Measurements from ENCODE around the gene RYR2.

DNA sequence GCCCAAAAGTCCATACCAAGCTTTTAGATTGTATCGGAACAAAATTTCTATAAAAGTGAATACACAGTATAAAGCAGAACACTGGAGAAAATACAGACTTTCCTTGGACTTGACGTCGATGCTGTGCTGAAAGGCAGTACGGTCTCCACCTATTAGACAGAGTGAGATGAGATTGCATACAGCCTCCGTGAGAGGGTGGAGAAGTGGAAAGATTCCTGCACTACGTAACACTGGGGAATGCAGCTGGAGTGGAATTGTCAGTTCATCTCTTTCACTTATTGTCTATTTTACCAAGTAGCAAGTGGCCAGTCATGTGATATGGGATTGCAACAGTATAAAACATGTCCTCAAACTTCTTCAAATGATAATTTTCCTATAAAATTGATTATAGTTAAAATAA lies 639.2 kb downstream of the RYR2 start:
- TF ChIP-seq, protein P1, sequence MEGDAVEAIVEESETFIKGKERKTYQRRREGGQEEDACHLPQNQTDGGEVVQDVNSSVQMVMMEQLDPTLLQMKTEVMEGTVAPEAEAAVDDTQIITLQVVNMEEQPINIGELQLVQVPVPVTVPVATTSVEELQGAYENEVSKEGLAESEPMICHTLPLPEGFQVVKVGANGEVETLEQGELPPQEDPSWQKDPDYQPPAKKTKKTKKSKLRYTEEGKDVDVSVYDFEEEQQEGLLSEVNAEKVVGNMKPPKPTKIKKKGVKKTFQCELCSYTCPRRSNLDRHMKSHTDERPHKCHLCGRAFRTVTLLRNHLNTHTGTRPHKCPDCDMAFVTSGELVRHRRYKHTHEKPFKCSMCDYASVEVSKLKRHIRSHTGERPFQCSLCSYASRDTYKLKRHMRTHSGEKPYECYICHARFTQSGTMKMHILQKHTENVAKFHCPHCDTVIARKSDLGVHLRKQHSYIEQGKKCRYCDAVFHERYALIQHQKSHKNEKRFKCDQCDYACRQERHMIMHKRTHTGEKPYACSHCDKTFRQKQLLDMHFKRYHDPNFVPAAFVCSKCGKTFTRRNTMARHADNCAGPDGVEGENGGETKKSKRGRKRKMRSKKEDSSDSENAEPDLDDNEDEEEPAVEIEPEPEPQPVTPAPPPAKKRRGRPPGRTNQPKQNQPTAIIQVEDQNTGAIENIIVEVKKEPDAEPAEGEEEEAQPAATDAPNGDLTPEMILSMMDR (conservative IDR thresholded peaks at IDR 0.05; ENCODE audit: low read length), result no peak
- no peak for TF ChIP-seq EZH2phosphoT487 (IDR thresholded peaks at IDR 0.05; ENCODE audit: borderline replicate concordance, low read depth, low read length)
